H1 (cell line): ENCODE data around the gene CENPW. TPM values are rescaled to one million over a fixed set of nuclear protein-coding genes. Genes with fewer than 3 reads are reported as not detected.

ENCODE experiments used
- BACH1 ChIP-seq: IDR thresholded peaks from 2 replicates; pipeline ENCODE4 v1.6.1; 2012; ENCODE audit warnings: low read length, improper control_type of control experiment
- BCL11A ChIP-seq, 2 experiments: IDR thresholded peaks; one replicate each; pipeline ENCODE4 v1.6.1; 2011; ENCODE audit warnings: low read depth in 2 of 2, low read length in 2 of 2, mild to moderate bottlenecking in 2 of 2
- CHD2 ChIP-seq: IDR thresholded peaks from 2 replicates; pipeline ENCODE4 v1.6.1; 2012; ENCODE audit warnings: low read length, improper control_type of control experiment
- CHD7 ChIP-seq: fragments of 300-600 bp; sonication (generic); IDR thresholded peaks from 2 replicates; pipeline ENCODE4 v1.7.1; 2012; ENCODE audit warnings: low read length, moderate library complexity, mild to moderate bottlenecking, inconsistent platforms; ENCODE audit not compliant: insufficient replicate concordance
- KDM4A ChIP-seq: IDR thresholded peaks from one replicate; pipeline ENCODE4 v1.7.1; 2012; ENCODE audit warnings: low read depth, mild to moderate bottlenecking, moderate library complexity, low read length, inconsistent platforms; ENCODE audit not compliant: severe bottlenecking
- POU5F1 ChIP-seq: IDR thresholded peaks from 2 replicates; pipeline ENCODE4 v1.6.1; 2011; ENCODE audit warnings: low read depth, mild to moderate bottlenecking, low read length, moderate library complexity
- SIN3A ChIP-seq, 2 experiments: IDR thresholded peaks in 1 of 2; conservative IDR thresholded peaks in 1 of 2; 2 replicates each; pipeline ENCODE4 v1.6.1; 2011 to 2012; ENCODE audit warnings: low read length in 2 of 2, improper control_type of control experiment in 1 of 2, low read depth in 1 of 2, mild to moderate bottlenecking in 1 of 2
- SIRT6 ChIP-seq: IDR thresholded peaks from one replicate; pipeline ENCODE4 v1.7.1; 2012; ENCODE audit warnings: low read length, inconsistent platforms
- TAF1 ChIP-seq: IDR thresholded peaks from 2 replicates; pipeline ENCODE4 v1.6.1; 2011; ENCODE audit warnings: mild to moderate bottlenecking, low read depth, low read length
- USF2 ChIP-seq: IDR thresholded peaks from 2 replicates; pipeline ENCODE4 v1.6.1; 2011; ENCODE audit warnings: low read length, improper control_type of control experiment
- polyA plus RNA-seq, 7 experiments: library from polyadenylated mRNA; depleted of rRNA in 3 of 7; stranded (reverse) in 5 of 7; unstranded in 2 of 7; fragments of >200 nt in 5 of 7; fragments of 200-250 nt in 2 of 7; gene quantifications; 1 replicate in 5 of 7; 2 replicates in 1 of 7; 4 replicates in 1 of 7; pipeline versions ENCODE4 v1.2.1 to v1.2.3, GENCODE V29; 2011 to 2013; ENCODE audit warnings: missing spikeins in 2 of 7, mixed read lengths in 2 of 7
- total RNA-seq: library from RNA; stranded (reverse); fragmentation: NEBNext Ultra II Directional; extraction: Animal tissue kit (Norgen Biotek cat#: 25700); gene quantifications from 2 replicates; pipeline ENCODE4 v1.2.1, GENCODE V29; 2021

Gene CENPW
- total and polyA plus RNA-seq, 2 of the 8 experiments (the other 6 are each of a cell fraction or from before 2014, with no cell fraction given), result 22.0 to 91.1 TPM

GRCh38 chr6:126361832-126362440 is 22.0 kb downstream of the CENPW start (continued):
- no peak for TF ChIP-seq CHD7
- TF ChIP-seq KDM4A, result no peak
- TF ChIP-seq TAF1, result no peak
- no peak for TF ChIP-seq CHD2
- no peak for TF ChIP-seq POU5F1
- no peak for TF ChIP-seq SIRT6
- TF ChIP-seq BCL11A (IDR thresholded peaks at IDR 0.05; ENCODE audit: low read depth in 2 of 2, low read length in 2 of 2), result no peak
- no peak for TF ChIP-seq USF2
- no peak for TF ChIP-seq SIN3A (conservative IDR thresholded peaks at IDR 0.05 in 1 of 2, IDR thresholded peaks at IDR 0.05 in 1 of 2; ENCODE audit: low read depth in 1 of 2, low read length in 2 of 2)
- no peak for TF ChIP-seq BACH1
